IMR-90 (cell line): ENCODE measurements around the gene RAB18. TPM values are rescaled to one million over a fixed set of nuclear protein-coding genes. Genes with fewer than 3 reads are reported as not detected.

Experiments
- ATAC-seq: fragments of 200-7000 bp; cut with Tn5 transposase; 2 replicates; pipeline ENCODE4 v1.9.1; 2020; ENCODE audit warnings: low read depth, mild to moderate bottlenecking, moderate library complexity
- BruUV-seq: library from RNA; stranded (reverse); fragments of 400-500 nt; replicated peaks from 2 replicates; lab custom pipeline; 2021; lab: Mats Ljungman, UMichigan
- CTCF ChIA-PET: fragments of 300-600 bp; formaldehyde crosslinking; extraction: SDS; loops from one replicate; lab custom pipeline; 2021; ENCODE audit warnings: antibody characterized with exemption; lab: Yijun Ruan, JAX
- POLR2A ChIA-PET: fragments of 300-600 bp; sonication (Branson Sonifier 250); formaldehyde crosslinking; loops from one replicate; lab custom pipeline; 2022; ENCODE audit warnings: antibody characterized with exemption; ENCODE audit not compliant: unreplicated experiment; lab: Charles Lee
- DNase-seq: peaks from one replicate; pipeline ENCODE4 v3.0.0; 2013
- H2AFZ ChIP-seq: replicated peaks from 2 replicates; pipeline ENCODE3; 2013; ENCODE audit warnings: low read length, mild to moderate bottlenecking; ENCODE audit not compliant: poor library complexity
- H2AK5ac ChIP-seq: 2 replicates; pipeline ENCODE4 v1.6.1; 2013; ENCODE audit warnings: low read depth, low read length, inconsistent platforms
- H2AK9ac ChIP-seq: replicated peaks from 2 replicates; pipeline ENCODE3; 2013; ENCODE audit warnings: mild to moderate bottlenecking, low read depth, low read length, moderate library complexity; ENCODE audit not compliant: poor library complexity
- H2BK120ac ChIP-seq: 2 replicates; pipeline ENCODE4 v1.6.1; 2013; ENCODE audit warnings: low read depth, low read length, inconsistent platforms
- H2BK15ac ChIP-seq: 3 replicates; pipeline ENCODE4 v1.6.1; 2013; ENCODE audit warnings: low read depth, low read length, inconsistent platforms
- H2BK20ac ChIP-seq: 2 replicates; pipeline ENCODE4 v1.6.1; 2013; ENCODE audit warnings: low read depth, mild to moderate bottlenecking, inconsistent platforms, low read length, moderate library complexity
- H2BK5ac ChIP-seq: 2 replicates; pipeline ENCODE4 v1.6.1; 2013; ENCODE audit warnings: mild to moderate bottlenecking, low read depth, low read length, inconsistent platforms; ENCODE audit not compliant: poor library complexity, severe bottlenecking
- H3K14ac ChIP-seq: replicated peaks from 2 replicates; pipeline ENCODE4 v1.6.1; 2013; ENCODE audit warnings: low read depth, low read length, inconsistent platforms
- H3K18ac ChIP-seq: 2 replicates; pipeline ENCODE4 v1.6.1; 2013; ENCODE audit warnings: low read depth, low read length, control low read depth
- H3K23ac ChIP-seq: 2 replicates; pipeline ENCODE4 v1.6.1; 2013; ENCODE audit warnings: low read depth, low read length, inconsistent platforms
- H3K27ac ChIP-seq: 2 replicates; pipeline ENCODE4 v1.5.1; 2013; ENCODE audit warnings: mild to moderate bottlenecking, control low read depth, low read length; ENCODE audit not compliant: insufficient read depth
- H3K27me3 ChIP-seq: 2 replicates; pipeline ENCODE4 v1.6.1; 2013; ENCODE audit warnings: low read length; ENCODE audit not compliant: control insufficient read depth, insufficient read depth
- H3K36me3 ChIP-seq: 2 replicates; pipeline ENCODE4 v1.6.1; 2013; ENCODE audit warnings: low read length, mixed read lengths; ENCODE audit not compliant: control insufficient read depth, insufficient read depth
- H3K4ac ChIP-seq: 2 replicates; pipeline ENCODE4 v1.6.1; 2013; ENCODE audit warnings: low read depth, low read length, inconsistent platforms
- H3K4me1 ChIP-seq: 2 replicates; pipeline ENCODE4 v1.6.1; 2013; ENCODE audit warnings: low read length, mixed read lengths; ENCODE audit not compliant: control insufficient read depth, insufficient read depth
- H3K4me2 ChIP-seq: 2 replicates; pipeline ENCODE4 v1.6.1; 2013; ENCODE audit warnings: low read depth, mild to moderate bottlenecking, control low read depth, low read length, moderate library complexity
- H3K4me3 ChIP-seq: 2 replicates; pipeline ENCODE4 v1.5.1; 2013; ENCODE audit warnings: low read depth, mild to moderate bottlenecking, control low read depth, low read length, moderate library complexity; ENCODE audit not compliant: insufficient read depth
- H3K56ac ChIP-seq: 2 replicates; pipeline ENCODE4 v1.6.1; 2013; ENCODE audit warnings: low read length, inconsistent platforms; ENCODE audit not compliant: insufficient read depth; ENCODE audit errors: extremely low read depth
- H3K79me1 ChIP-seq, 2 experiments: 2 replicates each; pipeline ENCODE4 v1.6.1; 2013; ENCODE audit warnings: low read length in 2 of 2, inconsistent platforms in 1 of 2, low read depth in 1 of 2
- H3K9ac ChIP-seq: 2 replicates; pipeline ENCODE4 v1.6.1; 2013; ENCODE audit warnings: low read depth, low read length, control low read depth
- H3K9me1 ChIP-seq: 2 replicates; pipeline ENCODE4 v1.6.1; 2013; ENCODE audit warnings: low read length, inconsistent platforms; ENCODE audit not compliant: insufficient read depth
- H3K9me3 ChIP-seq: 2 replicates; pipeline ENCODE4 v1.6.1; 2013; ENCODE audit warnings: low read length; ENCODE audit not compliant: control insufficient read depth, insufficient read depth
- H4K20me1 ChIP-seq: 2 replicates; pipeline ENCODE4 v1.6.1; 2013; ENCODE audit warnings: low read length, inconsistent platforms; ENCODE audit not compliant: insufficient read depth
- H4K5ac ChIP-seq: 2 replicates; pipeline ENCODE4 v1.6.1; 2013; ENCODE audit warnings: mild to moderate bottlenecking, low read depth, low read length, control low read depth
- H4K8ac ChIP-seq, 2 experiments: 2 replicates each; pipeline ENCODE4 v1.6.1; 2013; ENCODE audit warnings: low read depth in 2 of 2, low read length in 2 of 2, control low read depth in 1 of 2, inconsistent platforms in 1 of 2
- H4K91ac ChIP-seq: 2 replicates; pipeline ENCODE4 v1.6.1; 2013; ENCODE audit warnings: low read depth, low read length, inconsistent platforms; ENCODE audit not compliant: insufficient read depth
- RFX5 ChIP-seq: IDR thresholded peaks from 2 replicates; pipeline ENCODE4 v1.8.0; 2012; ENCODE audit warnings: low read depth, mild to moderate bottlenecking, low read length, moderate library complexity
- WGBS, 2 experiments: methylation state at CpG; one replicate each; pipeline versions ENCODE4 v1.1.5 to v1.1.7; 2013; ENCODE audit warnings: missing lambda C conversion rate in 2 of 2; ENCODE audit not compliant: insufficient read length in 1 of 2; ENCODE audit errors: extremely low coverage in 2 of 2; 5-methylcytosine and 5-hydroxymethylcytosine counted together
- dilution Hi-C: fragments of 300-500 bp; cut with HindIII; formaldehyde crosslinking; loops from one replicate; pipeline ENCODE4 v1.14.3; 2018; ENCODE audit warnings: low sequenced_read_pairs; ENCODE audit not compliant: unreplicated experiment
- in situ Hi-C: fragments of 300-500 bp; cut with MboI; formaldehyde crosslinking; loops from 3 replicates; pipeline ENCODE4 v1.14.3; 2019; ENCODE audit warnings: low sequenced_read_pairs, inconsistent platforms, mixed read lengths
- intact Hi-C: fragments of 100-400 bp; cut with micrococcal nuclease; formaldehyde crosslinking; loops from 2 replicates; pipeline ENCODE4 v1.10.0; 2022
- polyA plus RNA-seq, 3 experiments: library from polyadenylated mRNA; depleted of rRNA; stranded (reverse); fragments of >200 nt; gene quantifications; 2 replicates each; pipeline ENCODE4 v1.2.3, GENCODE V29; 2012; ENCODE audit warnings: low replicate concordance in 1 of 3
- total RNA-seq: library from RNA; depleted of rRNA; stranded (reverse); fragments of >200 nt; gene quantifications from 2 replicates; pipeline ENCODE4 v1.2.3, GENCODE V29; 2012

The RAB18 gene
- total and polyA plus RNA-seq, 2 of the 4 experiments (the other 2 are of a cell fraction), result 17.6 to 38.8 TPM

GRCh38 chr10:27461312-27461711 is 42.8 kb upstream of the RAB18 start:
- no peaks in the 10 kb centered on the region for H4K20me1 ChIP-seq
- H2AFZ ChIP-seq, result no peak overlapping the region
- POLR2A ChIA-PET, result no interaction called here
- no peaks in the 10 kb centered on the region for H3K9me3 ChIP-seq
- no peak for TF ChIP-seq RFX5
- CTCF ChIA-PET, result no interaction called here
- H3K9ac ChIP-seq, result no peak overlapping the region
- H3K4ac ChIP-seq, result no peak overlapping the region
- WGBS, 2 experiments, result no CpG with 5 or more reads among the region's 1 CpG
- ATAC-seq (no peak), DNase-seq (no peak)
- H3K56ac ChIP-seq, result no peak overlapping the region
- H3K18ac ChIP-seq, result no peak overlapping the region
- H2BK120ac ChIP-seq, result no peak overlapping the region
- dilution Hi-C loops, result no loop called here
- BruUV-seq, result no TSS peak
- H3K4me3 ChIP-seq, result no peak overlapping the region
- H3K14ac ChIP-seq, result no peak overlapping the region
- H3K23ac ChIP-seq, result no peak overlapping the region
- no peak overlapping the region for H4K91ac ChIP-seq
- no peak overlapping the region for H2BK20ac ChIP-seq
- in situ Hi-C loops, result no loop called here
- H4K8ac ChIP-seq, result no peak overlapping the region
- H4K5ac ChIP-seq, result no peak overlapping the region
- no peak overlapping the region for H2BK15ac ChIP-seq
- H3K4me1 ChIP-seq, result no peaks in the 10 kb centered on the region
- no peak overlapping the region for H3K27ac ChIP-seq
- H3K4me2 ChIP-seq, result no peak overlapping the region
- peaks cover 5% of the 10 kb centered on the region for H3K27me3 ChIP-seq
- intact Hi-C loops, result no loop called here
- no peak overlapping the region for H2BK5ac ChIP-seq
- no peak overlapping the region for H2AK5ac ChIP-seq
- H3K79me1 ChIP-seq, result no peaks in the 10 kb centered on the region
- no peaks in the 10 kb centered on the region for H3K9me1 ChIP-seq
- H2AK9ac ChIP-seq, result no peak overlapping the region
- H3K36me3 ChIP-seq, result no peaks in the 10 kb centered on the region
